BJ (cell line): Measurements from ENCODE around the gene KCNJ11. TPM values are rescaled to one million over a fixed set of nuclear protein-coding genes. Genes with fewer than 3 reads are reported as not detected.

ENCODE experiments used
- CTCF ChIA-PET: fragments of 350-600 bp; formaldehyde crosslinking; extraction: SDS; loops from one replicate; lab custom pipeline; 2021; ENCODE audit warnings: antibody characterized with exemption, inconsistent platforms; lab: Yijun Ruan, JAX
- POLR2A ChIA-PET: fragments of 300-600 bp; sonication (Branson Sonifier 250); formaldehyde crosslinking; extraction: SDS; loops from one replicate; lab custom pipeline; 2021; ENCODE audit warnings: antibody characterized with exemption; lab: Charles Lee
- DNase-seq: peaks from one replicate; pipeline ENCODE4 v3.0.0-alpha.2; 2011; ENCODE audit warnings: low read depth
- H3K27me3 ChIP-seq: 2 replicates; pipeline ENCODE4 v1.6.0; 2011; ENCODE audit warnings: low read length; ENCODE audit not compliant: control insufficient read depth, insufficient read depth
- H3K36me3 ChIP-seq: 2 replicates; pipeline ENCODE4 v1.5.1; 2011; ENCODE audit warnings: low read length; ENCODE audit not compliant: control insufficient read depth, insufficient read depth
- H3K4me3 ChIP-seq: 2 replicates; pipeline ENCODE4 v1.5.1; 2011; ENCODE audit warnings: low read depth, mild to moderate bottlenecking, control low read depth, low read length
- CTCF ChIP-seq: IDR thresholded peaks from 2 replicates; pipeline ENCODE4 v1.5.1; 2011; ENCODE audit warnings: low read depth, mild to moderate bottlenecking, control low read depth, inconsistent platforms, low read length, moderate library complexity; ENCODE audit not compliant: insufficient read depth
- polyA plus RNA-seq: library from polyadenylated mRNA; depleted of rRNA; stranded (reverse); fragments of >200 nt; gene quantifications from 2 replicates; pipeline ENCODE4 v1.2.3, GENCODE V29; 2011; rRNA removed

KCNJ11 gene
- polyA plus RNA-seq, 1 experiment, result not detected

GRCh38 chr11:17347676-17348075 lies 40.8 kb downstream of the KCNJ11 start:
- no peak for TF ChIP-seq CTCF
- no peaks in the 10 kb centered on the region for H3K27me3 ChIP-seq
- H3K4me3 ChIP-seq, result no peak overlapping the region
- DNase-seq, result no peak
- H3K36me3 ChIP-seq, result no peaks in the 10 kb centered on the region
- ChIA-PET CTCF (interaction anchor here (1.1 kb wide), 1 partner anchor 94 kb away, joined by 3 read pairs; no protein-coding TSS in a partner anchor), POLR2A (no interaction called here)

GRCh38 chr11:17343907-17344306 lies 44.6 kb downstream of the KCNJ11 start:
- TF ChIP-seq CTCF, result no peak
- CTCF ChIA-PET, result interaction anchor here (2.1 to 2.8 kb wide), 2 partner anchors 10 to 114 kb away, joined by 7 to 13 read pairs; no protein-coding TSS in a partner anchor
- POLR2A ChIA-PET, result interaction anchor here (1.0 kb wide), 1 partner anchor 8 kb away, joined by 26 read pairs; the partner anchor contains the start of gene NCR3LG1
- Histone ChIP-seq H3K36me3 (no peaks in the 10 kb centered on the region), H3K27me3 (no peaks in the 10 kb centered on the region), H3K4me3 (no peak overlapping the region)
- DNase-seq, result peak; percentile 38

- Histone ChIP-seq H3K4me3 (no peak overlapping the region), H3K27me3 (no peaks in the 10 kb centered on the region), H3K36me3 (no peaks in the 10 kb centered on the region)
- ChIA-PET POLR2A (interaction anchor here (1.0 kb wide), 1 partner anchor 9 kb away, joined by 26 read pairs; the partner anchor contains the start of gene NCR3LG1), CTCF (interaction anchor here (2.1 to 2.8 kb wide), 2 partner anchors 11 to 114 kb away, joined by 7 to 13 read pairs; no protein-coding TSS in a partner anchor)
- TF ChIP-seq CTCF, result no peak
- no peak for DNase-seq
Measured at GRCh38 chr11:17343257-17343656, 45.2 kb downstream of the KCNJ11 start.

Other genes with a start within 250 kb of the KCNJ11 start
- gene PIK3C2A, start 180.7 kb downstream of the KCNJ11 start, polyA plus RNA-seq, result 13.2 and 29.0 TPM in 2 replicates
- gene NUCB2, start 111.9 kb downstream of the KCNJ11 start, polyA plus RNA-seq, result 119 and 196 TPM in 2 replicates
- 1.5 and 2.0 TPM in 2 replicates for gene NCR3LG1, start 36.9 kb downstream of the KCNJ11 start, polyA plus RNA-seq
- gene ABCC8, start 88.2 kb upstream of the KCNJ11 start, polyA plus RNA-seq, result not detected in 2 replicates
- gene USH1C, start 155.8 kb upstream of the KCNJ11 start, polyA plus RNA-seq, result not detected in 2 replicates
- not detected in 2 replicates for gene OTOG, start 158.6 kb upstream of the KCNJ11 start, polyA plus RNA-seq